IPS-11a (cell line): ENCODE data around the gene KSR2.
"Not testable (repeated sequence)": the region's sequence is repeated elsewhere in the genome, so short reads cannot be mapped to it uniquely, and the experiment has no call there.

ENCODE experiments used
- H3K4me3 ChIP-seq: one replicate; pipeline ENCODE4 v1.5.1; 2013; ENCODE audit warnings: low read depth, low read length, control low read depth

The KSR2 gene

GRCh38 chr12:117766008-117766407 is 202.8 kb downstream of the KSR2 start:
- no peak overlapping the region for H3K4me3 ChIP-seq

- H3K4me3 ChIP-seq = no peak overlapping the region
Measured at GRCh38 chr12:117762143-117762542, 206.6 kb downstream of the KSR2 start.

- H3K4me3 ChIP-seq = no peak overlapping the region
Measured at GRCh38 chr12:117761528-117762100, 207.2 kb downstream of the KSR2 start.

- H3K4me3 ChIP-seq = no peak overlapping the region
Measured at GRCh38 chr12:117760990-117761389, 207.8 kb downstream of the KSR2 start.

- no peak overlapping the region for H3K4me3 ChIP-seq
Measured at GRCh38 chr12:117750657-117751056, 218.1 kb downstream of the KSR2 start.

GRCh38 chr12:117749431-117749830 is 219.4 kb downstream of the KSR2 start:
- H3K4me3 ChIP-seq = no peak overlapping the region

GRCh38 chr12:117746358-117746757 is 222.4 kb downstream of the KSR2 start:
- H3K4me3 ChIP-seq = not testable (repeated sequence)

- no peak overlapping the region for H3K4me3 ChIP-seq
Measured at GRCh38 chr12:117744418-117744817, 224.4 kb downstream of the KSR2 start.

GRCh38 chr12:117743761-117744160 is 225.0 kb downstream of the KSR2 start:
- H3K4me3 ChIP-seq = no peak overlapping the region

GRCh38 chr12:117742721-117743120 is 226.1 kb downstream of the KSR2 start:
- no peak overlapping the region for H3K4me3 ChIP-seq

- no peak overlapping the region for H3K4me3 ChIP-seq
Measured at GRCh38 chr12:117738233-117738632, 230.6 kb downstream of the KSR2 start.

GRCh38 chr12:117733549-117733805 is 235.3 kb downstream of the KSR2 start:
- H3K4me3 ChIP-seq = no peak overlapping the region

GRCh38 chr12:117732761-117733548 is 235.8 kb downstream of the KSR2 start:
- H3K4me3 ChIP-seq = no peak overlapping the region

- not testable (repeated sequence) for H3K4me3 ChIP-seq
Measured at GRCh38 chr12:117731131-117731530, 237.7 kb downstream of the KSR2 start.

GRCh38 chr12:117727301-117727700 is 241.5 kb downstream of the KSR2 start:
- H3K4me3 ChIP-seq = no peak overlapping the region

GRCh38 chr12:117724543-117724942 is 244.2 kb downstream of the KSR2 start:
- H3K4me3 ChIP-seq = no peak overlapping the region

- H3K4me3 ChIP-seq = no peak overlapping the region
Measured at GRCh38 chr12:117718559-117718958, 250.2 kb downstream of the KSR2 start.

- no peak overlapping the region for H3K4me3 ChIP-seq
Measured at GRCh38 chr12:117718141-117718540, 250.6 kb downstream of the KSR2 start.

GRCh38 chr12:117714203-117714602 is 254.6 kb downstream of the KSR2 start:
- H3K4me3 ChIP-seq = no peak overlapping the region

- no peak overlapping the region for H3K4me3 ChIP-seq
Measured at GRCh38 chr12:117710121-117710520, 258.7 kb downstream of the KSR2 start.

GRCh38 chr12:117707861-117708260 is 260.9 kb downstream of the KSR2 start:
- no peak overlapping the region for H3K4me3 ChIP-seq

GRCh38 chr12:117703584-117703983 is 265.2 kb downstream of the KSR2 start:
- H3K4me3 ChIP-seq = no peak overlapping the region

- no peak overlapping the region for H3K4me3 ChIP-seq
Measured at GRCh38 chr12:117702741-117703140, 266.0 kb downstream of the KSR2 start.
